ENCODE data around the gene LNX2. TPM values are rescaled to one million over a fixed set of nuclear protein-coding genes. Genes with fewer than 3 reads are reported as not detected.

Gene LNX2
- total and polyA plus RNA-seq, 12 donors = 2.9 to 26.5 (median 16.6) TPM

DNA sequence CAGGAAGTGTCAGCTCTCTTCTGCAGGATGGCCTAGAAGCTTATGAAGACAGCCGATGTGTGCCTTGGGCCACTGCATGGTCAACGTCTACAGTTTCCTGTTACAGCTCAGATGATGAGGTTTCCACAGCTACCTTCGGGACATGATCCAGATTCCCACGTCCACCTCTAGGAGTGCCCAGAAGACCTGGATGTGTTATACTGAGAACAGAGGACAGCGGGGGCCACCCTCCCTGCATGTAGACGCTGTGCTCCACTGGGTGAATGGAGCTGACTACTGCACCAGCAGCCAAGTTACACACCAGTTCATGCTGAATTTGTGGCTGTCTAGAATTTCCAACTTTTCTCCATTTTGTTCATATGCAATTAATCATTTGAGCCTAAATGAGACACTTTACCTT, 91.4 kb downstream of the LNX2 start:
- no peaks in the 10 kb centered on the region for H3K27me3 ChIP-seq
- H3K36me3 ChIP-seq (replicated peaks in 1 of 2) = no peaks in the 10 kb centered on the region
- TF ChIP-seq, protein P1, sequence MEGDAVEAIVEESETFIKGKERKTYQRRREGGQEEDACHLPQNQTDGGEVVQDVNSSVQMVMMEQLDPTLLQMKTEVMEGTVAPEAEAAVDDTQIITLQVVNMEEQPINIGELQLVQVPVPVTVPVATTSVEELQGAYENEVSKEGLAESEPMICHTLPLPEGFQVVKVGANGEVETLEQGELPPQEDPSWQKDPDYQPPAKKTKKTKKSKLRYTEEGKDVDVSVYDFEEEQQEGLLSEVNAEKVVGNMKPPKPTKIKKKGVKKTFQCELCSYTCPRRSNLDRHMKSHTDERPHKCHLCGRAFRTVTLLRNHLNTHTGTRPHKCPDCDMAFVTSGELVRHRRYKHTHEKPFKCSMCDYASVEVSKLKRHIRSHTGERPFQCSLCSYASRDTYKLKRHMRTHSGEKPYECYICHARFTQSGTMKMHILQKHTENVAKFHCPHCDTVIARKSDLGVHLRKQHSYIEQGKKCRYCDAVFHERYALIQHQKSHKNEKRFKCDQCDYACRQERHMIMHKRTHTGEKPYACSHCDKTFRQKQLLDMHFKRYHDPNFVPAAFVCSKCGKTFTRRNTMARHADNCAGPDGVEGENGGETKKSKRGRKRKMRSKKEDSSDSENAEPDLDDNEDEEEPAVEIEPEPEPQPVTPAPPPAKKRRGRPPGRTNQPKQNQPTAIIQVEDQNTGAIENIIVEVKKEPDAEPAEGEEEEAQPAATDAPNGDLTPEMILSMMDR (IDR thresholded peaks at IDR 0.05) = no peak
- no peak for TF ChIP-seq POLR2A (IDR thresholded peaks at IDR 0.05)
- H3K4me1 ChIP-seq (replicated peaks in 1 of 2) = no peaks in the 10 kb centered on the region
- intact Hi-C loops (cut with DNase I) = loop anchor here in 1 of 2 donors (10.0 kb wide), 1 partner anchor 186 kb away; no protein-coding TSS in a partner anchor
- WGBS, 4 donors = 84 to 96% (median 95%) methylated on average over 6 of the region's 6 CpGs
- no peak overlapping the region for H3K27ac ChIP-seq
- no peak overlapping the region for H3K4me3 ChIP-seq
- H3K9me3 ChIP-seq (replicated peaks in 1 of 3) = no peaks in the 10 kb centered on the region
- no peak for DNase-seq

GRCh38 chr13:27526516-27526915, 93.8 kb downstream of the LNX2 start:
- H3K27ac ChIP-seq = no peak overlapping the region
- H3K4me3 ChIP-seq = no peak overlapping the region
- H3K9me3 ChIP-seq (replicated peaks in 1 of 3) = no peaks in the 10 kb centered on the region
- intact Hi-C loops (cut with DNase I) = loop anchor here in 1 of 2 donors (10.0 kb wide), 1 partner anchor 188 kb away; no protein-coding TSS in a partner anchor
- no peak for DNase-seq
- H3K4me1 ChIP-seq (replicated peaks in 1 of 2) = no peaks in the 10 kb centered on the region
- TF ChIP-seq POLR2A (IDR thresholded peaks at IDR 0.05) = no peak
- TF ChIP-seq, protein P1 (IDR thresholded peaks at IDR 0.05) = no peak
- WGBS, 4 donors = 42 to 49% (median 47%) methylated on average over 3 of the region's 3 CpGs
- H3K27me3 ChIP-seq = no peaks in the 10 kb centered on the region
- no peaks in the 10 kb centered on the region for H3K36me3 ChIP-seq (replicated peaks in 1 of 2)

- Histone ChIP-seq H3K27ac (no peak overlapping the region), H3K9me3 (replicated peaks in 1 of 3) (no peaks in the 10 kb centered on the region), H3K4me1 (replicated peaks in 1 of 2) (no peaks in the 10 kb centered on the region), H3K4me3 (no peak overlapping the region), H3K36me3 (replicated peaks in 1 of 2) (no peaks in the 10 kb centered on the region), H3K27me3 (no peaks in the 10 kb centered on the region)
- TF ChIP-seq, protein P1 (IDR thresholded peaks at IDR 0.05) = no peak
- no peak for TF ChIP-seq POLR2A (IDR thresholded peaks at IDR 0.05)
- intact Hi-C loops (cut with DNase I) = loop anchor here in 1 of 2 donors (10.0 kb wide), 1 partner anchor 190 kb away; no protein-coding TSS in a partner anchor
- 77 to 83% (median 79%) methylated on average over 14 of the region's 14 CpGs for WGBS, 4 donors
- no peak for DNase-seq
Observed at GRCh38 chr13:27524981-27525975, 95.1 kb downstream of the LNX2 start.

GRCh38 chr13:27523346-27524073, 96.8 kb downstream of the LNX2 start:
- no peaks in the 10 kb centered on the region for H3K36me3 ChIP-seq (replicated peaks in 1 of 2)
- no peak for DNase-seq
- no peak for TF ChIP-seq POLR2A (IDR thresholded peaks at IDR 0.05)
- TF ChIP-seq, protein P1 (IDR thresholded peaks at IDR 0.05) = no peak
- no peaks in the 10 kb centered on the region for H3K9me3 ChIP-seq (replicated peaks in 1 of 3)
- H3K27ac ChIP-seq = no peak overlapping the region
- no peaks in the 10 kb centered on the region for H3K4me1 ChIP-seq (replicated peaks in 1 of 2)
- H3K4me3 ChIP-seq = no peak overlapping the region
- 64 to 78% (median 67%) methylated on average over 3 to 4 of the region's 4 CpGs for WGBS, 4 donors
- peaks cover 4% of the 10 kb centered on the region for H3K27me3 ChIP-seq
- intact Hi-C loops (cut with DNase I) = loop anchor here in 1 of 2 donors (10.0 kb wide), 1 partner anchor 191 kb away; no protein-coding TSS in a partner anchor

Data from adrenal gland (tissue), 12 donors.